Activated naive CD4-positive, alpha-beta T cell treated with anti-CD3 and anti-CD28 coated beads, Interleukin-2, amount 50 U/mL, for 72 hours (primary cell): ENCODE data around the gene WDFY2. TPM values are rescaled to one million over a fixed set of nuclear protein-coding genes. Genes with fewer than 3 reads are reported as not detected.
A peak's percentile ranks its signal among the peaks of the same experiment; 100 is the strongest.

ENCODE experiments used
- ATAC-seq, 2 donors: fragments of 150-1000 bp; cut with Tn5 transposase; 2 replicates each; pipeline ENCODE4 v1.10.0; 2021; ENCODE audit warnings: mild to moderate bottlenecking in 2 of 2, moderate library complexity in 2 of 2
- DNase-seq, 2 donors: peaks; one replicate each; pipeline ENCODE4 v3.0.0; 2021 to 2022; ENCODE audit warnings: low spot score in 2 of 2
- H3K27ac Mint-ChIP-seq, 2 donors: one replicate each; pipeline ENCODE4 v1.8.0; 2022; ENCODE audit warnings: mild to moderate bottlenecking in 2 of 2, mixed read lengths in 2 of 2
- H3K36me3 Mint-ChIP-seq, 2 donors: one replicate each; pipeline ENCODE4 v1.8.0; 2022; ENCODE audit warnings: mixed read lengths in 2 of 2
- H3K9me3 Mint-ChIP-seq, 2 donors: one replicate each; pipeline ENCODE4 v1.8.0; 2022; ENCODE audit warnings: mixed read lengths in 2 of 2
- total RNA-seq, 2 donors: library from RNA; stranded (reverse); gene quantifications; one replicate each; pipeline ENCODE4 v1.2.3, GENCODE V29; 2022

The WDFY2 gene
- total RNA-seq, 2 donors from 2014 or later: 16.4 to 17.5 TPM

GRCh38 chr13:51742611-51743010 is 158.3 kb downstream of the WDFY2 start:
- ATAC-seq (no peak), DNase-seq (no peak)
- no peak overlapping the region for H3K27ac Mint-ChIP-seq
- H3K9me3 Mint-ChIP-seq: peaks cover 2 to 5% of the 10 kb centered on the region in 2 donors
- peaks cover 14 to 22% of the 10 kb centered on the region in 2 donors for H3K36me3 Mint-ChIP-seq

- H3K27ac Mint-ChIP-seq: no peak overlapping the region
Measured at GRCh38 chr13:51745243-51745642, 161.0 kb downstream of the WDFY2 start.

GRCh38 chr13:51746802-51747201 is 162.5 kb downstream of the WDFY2 start:
- no peak overlapping the region for H3K27ac Mint-ChIP-seq

More at GRCh38 chr13:51745243-51745642, 161.0 kb downstream of the WDFY2 start:
- DNase-seq (no peak), ATAC-seq (no peak)
- Mint-ChIP-seq H3K36me3 (peaks cover 15 to 37% of the 10 kb centered on the region in 2 donors), H3K9me3 (peaks cover 8 to 10% of the 10 kb centered on the region in 2 donors)

GRCh38 chr13:51747438-51748434 is 163.5 kb downstream of the WDFY2 start:
- Mint-ChIP-seq H3K9me3 (peaks cover 8 to 10% of the 10 kb centered on the region in 2 donors), H3K27ac (no peak overlapping the region), H3K36me3 (peaks cover 11 to 27% of the 10 kb centered on the region in 2 donors)
- DNase-seq: no peak
- ATAC-seq: no peak

More at GRCh38 chr13:51746802-51747201, 162.5 kb downstream of the WDFY2 start:
- ATAC-seq (no peak), DNase-seq (no peak)
- Mint-ChIP-seq H3K36me3 (peaks cover 11 to 27% of the 10 kb centered on the region in 2 donors), H3K9me3 (peaks cover 8 to 10% of the 10 kb centered on the region in 2 donors)

- peak overlapping the region in 1 of 2 donors; percentile 18 for H3K27ac Mint-ChIP-seq
- H3K36me3 Mint-ChIP-seq: peaks cover 0 to 8% of the 10 kb centered on the region in 2 donors
- H3K9me3 Mint-ChIP-seq: no peaks in the 10 kb centered on the region
- ATAC-seq (no peak), DNase-seq (no peak)
Measured at GRCh38 chr13:51756651-51757050, 172.4 kb downstream of the WDFY2 start.

- ATAC-seq: no peak
- DNase-seq: no peak
- H3K9me3 Mint-ChIP-seq: no peaks in the 10 kb centered on the region
- peak overlapping the region in 1 of 2 donors; percentile 12 for H3K27ac Mint-ChIP-seq
- peaks cover 0 to 8% of the 10 kb centered on the region in 2 donors for H3K36me3 Mint-ChIP-seq
Measured at GRCh38 chr13:51758691-51759090, 174.4 kb downstream of the WDFY2 start.

GRCh38 chr13:51759240-51759639 is 175.0 kb downstream of the WDFY2 start:
- Mint-ChIP-seq H3K27ac (peak overlapping the region in 1 of 2 donors; percentile 50), H3K9me3 (no peaks in the 10 kb centered on the region)
- ATAC-seq: no peak

GRCh38 chr13:51760592-51760991 is 176.3 kb downstream of the WDFY2 start:
- no peaks in the 10 kb centered on the region for H3K9me3 Mint-ChIP-seq
- peaks cover 0 to 8% of the 10 kb centered on the region in 2 donors for H3K36me3 Mint-ChIP-seq
- no peak overlapping the region for H3K27ac Mint-ChIP-seq
- ATAC-seq: no peak
- DNase-seq: no peak

More at GRCh38 chr13:51759240-51759639, 175.0 kb downstream of the WDFY2 start:
- H3K36me3 Mint-ChIP-seq: peaks cover 0 to 8% of the 10 kb centered on the region in 2 donors
- DNase-seq: no peak

- H3K36me3 Mint-ChIP-seq: peaks cover 7 to 8% of the 10 kb centered on the region in 2 donors
- no peak for ATAC-seq
- DNase-seq: no peak
- no peaks in the 10 kb centered on the region for H3K9me3 Mint-ChIP-seq
- peak overlapping the region in 1 of 2 donors; percentile 1 for H3K27ac Mint-ChIP-seq
Measured at GRCh38 chr13:51761643-51762350, 177.5 kb downstream of the WDFY2 start.

- H3K9me3 Mint-ChIP-seq: no peaks in the 10 kb centered on the region
- H3K36me3 Mint-ChIP-seq: peaks cover 7 to 8% of the 10 kb centered on the region in 2 donors
- no peak for DNase-seq
- no peak for ATAC-seq
- H3K27ac Mint-ChIP-seq: peak overlapping the region in 1 of 2 donors; percentile 1
Measured at GRCh38 chr13:51763486-51763885, 179.2 kb downstream of the WDFY2 start.

GRCh38 chr13:51764184-51765141 is 180.2 kb downstream of the WDFY2 start:
- ATAC-seq (peak; percentile 87 to 89), DNase-seq (peak; percentile 51 to 72)
- peaks cover 7 to 8% of the 10 kb centered on the region in 2 donors for H3K36me3 Mint-ChIP-seq
- peak overlapping the region; percentile 81 to 95 for H3K27ac Mint-ChIP-seq
- no peaks in the 10 kb centered on the region for H3K9me3 Mint-ChIP-seq

GRCh38 chr13:51765142-51765515 is 180.9 kb downstream of the WDFY2 start:
- Mint-ChIP-seq H3K9me3 (no peaks in the 10 kb centered on the region), H3K27ac (peak overlapping the region; percentile 81 to 95), H3K36me3 (peaks cover 6 to 7% of the 10 kb centered on the region in 2 donors)
- ATAC-seq (no peak), DNase-seq (no peak)

- H3K27ac Mint-ChIP-seq: no peak overlapping the region
- no peaks in the 10 kb centered on the region for H3K9me3 Mint-ChIP-seq
- ATAC-seq (no peak), DNase-seq (no peak)
- peaks cover 0 to 7% of the 10 kb centered on the region in 2 donors for H3K36me3 Mint-ChIP-seq
Measured at GRCh38 chr13:51767100-51767499, 182.8 kb downstream of the WDFY2 start.

- no peak for DNase-seq
- peak overlapping the region in 1 of 2 donors; percentile 65 for H3K27ac Mint-ChIP-seq
- no peak for ATAC-seq
Measured at GRCh38 chr13:51768378-51768921, 184.2 kb downstream of the WDFY2 start.

GRCh38 chr13:51768976-51769375 is 184.7 kb downstream of the WDFY2 start:
- Mint-ChIP-seq H3K36me3 (peaks cover 0 to 7% of the 10 kb centered on the region in 2 donors), H3K27ac (no peak overlapping the region), H3K9me3 (no peaks in the 10 kb centered on the region)
- DNase-seq (no peak), ATAC-seq (no peak)

More at GRCh38 chr13:51768378-51768921, 184.2 kb downstream of the WDFY2 start:
- H3K36me3 Mint-ChIP-seq: peaks cover 0 to 7% of the 10 kb centered on the region in 2 donors
- no peaks in the 10 kb centered on the region for H3K9me3 Mint-ChIP-seq
